Myocyte (in vitro differentiated cells): ENCODE measurements around the gene SLC15A1. TPM values are rescaled to one million over a fixed set of nuclear protein-coding genes. Genes with fewer than 3 reads are reported as not detected.

Source experiments
- DNase-seq: peaks from one replicate; pipeline ENCODE4 v3.0.0-alpha.2; 2012; ENCODE audit warnings: low read depth
- polyA plus RNA-seq: library from polyadenylated mRNA; unstranded; fragments of >200 nt; gene quantifications from one replicate; pipeline ENCODE4 v1.2.1, GENCODE V29; 2012; ENCODE audit warnings: missing spikeins
- total RNA-seq: library from RNA; depleted of rRNA; stranded (reverse); fragments of >200 nt; gene quantifications from 2 replicates; pipeline ENCODE4 v1.2.3, GENCODE V29; 2014

The SLC15A1 gene, protein sequence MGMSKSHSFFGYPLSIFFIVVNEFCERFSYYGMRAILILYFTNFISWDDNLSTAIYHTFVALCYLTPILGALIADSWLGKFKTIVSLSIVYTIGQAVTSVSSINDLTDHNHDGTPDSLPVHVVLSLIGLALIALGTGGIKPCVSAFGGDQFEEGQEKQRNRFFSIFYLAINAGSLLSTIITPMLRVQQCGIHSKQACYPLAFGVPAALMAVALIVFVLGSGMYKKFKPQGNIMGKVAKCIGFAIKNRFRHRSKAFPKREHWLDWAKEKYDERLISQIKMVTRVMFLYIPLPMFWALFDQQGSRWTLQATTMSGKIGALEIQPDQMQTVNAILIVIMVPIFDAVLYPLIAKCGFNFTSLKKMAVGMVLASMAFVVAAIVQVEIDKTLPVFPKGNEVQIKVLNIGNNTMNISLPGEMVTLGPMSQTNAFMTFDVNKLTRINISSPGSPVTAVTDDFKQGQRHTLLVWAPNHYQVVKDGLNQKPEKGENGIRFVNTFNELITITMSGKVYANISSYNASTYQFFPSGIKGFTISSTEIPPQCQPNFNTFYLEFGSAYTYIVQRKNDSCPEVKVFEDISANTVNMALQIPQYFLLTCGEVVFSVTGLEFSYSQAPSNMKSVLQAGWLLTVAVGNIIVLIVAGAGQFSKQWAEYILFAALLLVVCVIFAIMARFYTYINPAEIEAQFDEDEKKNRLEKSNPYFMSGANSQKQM
- total RNA-seq, result not detected in 2 replicates
- polyA plus RNA-seq, result not detected

GRCh38 chr13:98752467-98753290 lies at the start of gene SLC15A1:
TSS of gene SLC15A1 (minus strand) at chr13:98752672. CDS start at chr13:98752598, 74 bp downstream.
- no peak for DNase-seq

- peak; percentile 34 for DNase-seq
Measured at GRCh38 chr13:98801626-98802418, 49.4 kb upstream of the SLC15A1 start.

DNA sequence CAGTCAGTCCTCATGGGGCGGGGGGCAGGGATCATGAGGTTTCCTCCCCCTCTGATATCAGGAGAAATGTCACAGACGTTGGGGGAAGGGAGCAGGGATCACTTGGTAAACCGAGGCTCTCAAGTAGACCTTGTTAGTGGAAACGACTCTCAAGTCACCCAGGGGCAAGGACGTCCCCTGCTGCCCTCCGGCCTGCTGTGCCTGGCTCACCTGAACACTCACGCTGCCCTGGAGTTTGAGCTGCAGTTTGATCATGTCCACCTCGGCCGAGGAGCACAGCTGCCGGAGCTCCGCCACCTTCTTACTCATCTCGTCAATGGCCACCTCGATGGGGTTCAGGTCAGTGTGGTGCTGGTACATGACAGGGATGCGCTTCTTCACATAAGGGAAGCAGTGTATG lies 47.6 kb upstream of the SLC15A1 start:
- DNase-seq, result no peak

DNA sequence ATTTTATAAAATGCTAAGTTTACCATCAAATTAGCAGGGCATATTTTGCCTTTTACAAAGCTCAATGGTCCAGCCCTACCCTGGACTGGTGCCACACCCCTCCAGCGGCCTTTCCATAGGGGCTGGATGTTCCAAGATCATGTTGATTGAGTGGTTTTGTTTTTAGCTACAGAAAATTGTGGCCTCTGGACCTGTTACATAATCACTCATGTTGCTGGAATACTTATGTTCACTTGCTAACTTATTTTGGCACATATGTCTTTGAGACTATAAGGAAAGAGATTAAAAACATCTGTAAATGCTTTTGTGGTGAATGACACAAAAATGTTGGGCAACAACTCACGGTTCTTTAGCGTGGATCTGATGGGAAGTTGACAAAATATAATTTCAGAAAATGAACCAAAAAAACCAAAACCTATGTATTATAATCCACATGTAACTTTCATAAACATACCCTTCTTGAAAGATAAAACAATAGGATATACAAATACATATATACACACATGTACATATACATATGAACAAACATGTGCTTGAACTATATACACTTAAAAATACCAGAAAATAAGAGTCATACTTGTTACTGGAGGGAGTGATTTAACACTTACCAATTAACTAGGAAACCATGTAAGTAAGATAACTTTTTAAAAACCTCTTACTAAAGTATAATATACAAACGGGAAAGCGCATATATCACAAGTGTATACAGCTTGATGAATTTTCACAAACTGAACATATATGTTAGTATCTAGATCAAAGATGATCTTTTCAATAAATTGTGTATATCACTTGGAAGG lies 46.6 kb upstream of the SLC15A1 start:
- no peak for DNase-seq

DNA sequence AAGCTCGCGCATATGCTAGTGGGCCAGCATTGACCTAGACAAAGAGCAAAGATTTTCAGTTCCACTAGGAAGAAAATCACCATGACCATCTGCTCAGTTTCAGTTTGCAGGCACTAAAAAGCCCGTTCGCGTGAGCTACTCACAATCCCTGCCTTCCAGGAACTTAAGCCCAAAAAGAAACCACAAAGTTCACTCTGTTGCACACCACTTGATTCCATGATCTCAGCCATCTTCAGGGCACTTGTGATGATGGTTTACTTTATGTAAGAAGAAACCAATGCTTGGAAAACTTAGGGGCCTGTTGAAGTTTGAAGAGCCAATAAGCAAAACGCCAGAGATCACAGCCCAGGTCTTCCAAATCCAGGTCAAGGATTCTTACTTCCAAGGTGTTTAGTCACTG lies 45.0 kb upstream of the SLC15A1 start:
- DNase-seq, result no peak

GRCh38 chr13:98796798-98797197 lies 44.3 kb upstream of the SLC15A1 start:
- no peak for DNase-seq

- no peak for DNase-seq
Measured at GRCh38 chr13:98796191-98796590, 43.7 kb upstream of the SLC15A1 start.

DNA sequence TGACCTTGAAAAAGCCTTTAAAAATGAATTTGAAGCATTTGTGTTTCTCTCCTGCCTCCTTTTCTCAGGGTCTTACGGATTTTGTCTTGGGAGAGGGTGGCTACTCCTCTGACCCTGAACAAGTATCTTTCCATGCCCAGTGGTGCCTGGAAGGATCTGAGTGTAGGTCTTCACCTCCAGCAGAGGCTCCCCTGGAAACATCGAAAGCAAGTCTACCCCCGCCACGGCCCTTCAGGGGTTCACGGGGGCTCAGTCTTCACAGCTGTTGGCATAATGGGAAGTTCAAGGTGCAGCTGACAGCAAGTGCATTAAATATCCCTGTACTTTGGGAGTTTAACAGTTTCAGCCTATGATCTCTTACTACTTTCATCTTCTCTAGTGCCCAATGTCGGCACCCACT lies 42.7 kb upstream of the SLC15A1 start:
- DNase-seq, result no peak

GRCh38 chr13:98794498-98794897 lies 42.0 kb upstream of the SLC15A1 start:
- no peak for DNase-seq

DNA sequence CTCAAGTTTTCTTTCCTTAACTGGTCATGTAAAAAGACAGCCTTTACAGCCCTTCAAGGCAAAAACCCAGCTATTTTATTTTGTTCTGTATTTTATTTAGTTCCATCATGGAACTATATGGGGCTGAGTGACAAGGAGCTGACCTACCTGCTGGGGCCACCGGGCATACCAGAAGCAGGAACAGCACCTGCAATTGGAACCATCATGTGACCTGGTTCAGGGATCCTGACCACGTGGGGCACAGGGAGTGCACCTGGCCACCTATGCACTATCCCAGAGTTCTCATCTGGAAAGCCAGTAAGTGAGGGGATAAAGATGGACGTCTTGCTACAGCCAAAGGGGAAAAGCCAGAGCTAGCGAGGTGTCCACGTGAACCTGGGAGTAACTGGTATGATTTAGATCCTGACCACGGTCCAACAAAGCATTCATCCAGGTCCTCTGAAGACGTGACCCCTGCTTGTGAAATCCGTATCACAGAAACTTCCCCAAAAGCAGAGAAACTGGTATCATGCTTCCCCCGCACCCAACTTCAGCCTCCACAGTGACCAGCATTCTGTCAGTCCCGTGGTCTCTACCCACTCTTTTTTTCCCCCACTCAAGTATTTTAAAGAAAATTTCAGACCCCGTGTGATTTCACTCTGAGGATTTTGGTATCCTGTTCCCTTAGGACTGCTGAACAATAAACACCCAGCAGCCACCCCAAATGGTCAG lies 40.5 kb upstream of the SLC15A1 start:
- no peak for DNase-seq

GRCh38 chr13:98792321-98792720 lies 39.8 kb upstream of the SLC15A1 start:
- DNase-seq, result no peak

GRCh38 chr13:98791611-98792010 lies 39.1 kb upstream of the SLC15A1 start:
- DNase-seq, result no peak

DNA sequence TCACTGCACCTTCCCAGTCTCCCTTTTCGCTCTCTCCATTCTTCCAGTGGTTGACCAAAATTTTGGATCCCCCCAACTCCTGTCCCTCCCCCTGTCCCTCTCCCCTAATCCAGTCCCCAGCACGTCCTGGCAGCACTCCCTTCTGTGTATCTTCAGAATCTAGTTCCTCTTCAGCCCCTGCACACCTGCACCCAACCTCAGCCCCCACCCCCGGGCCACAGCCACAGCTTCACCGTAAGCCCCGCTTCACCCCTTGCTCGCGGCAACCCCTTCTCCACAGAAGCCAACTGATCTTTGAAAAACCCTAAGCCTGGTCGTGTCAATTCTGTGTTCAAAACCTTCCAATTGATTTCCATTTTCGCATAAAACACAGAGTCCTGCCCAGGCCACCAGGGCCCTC lies 35.5 kb upstream of the SLC15A1 start:
- DNase-seq, result no peak

GRCh38 chr13:98787173-98787572 lies 34.7 kb upstream of the SLC15A1 start:
- no peak for DNase-seq

DNA sequence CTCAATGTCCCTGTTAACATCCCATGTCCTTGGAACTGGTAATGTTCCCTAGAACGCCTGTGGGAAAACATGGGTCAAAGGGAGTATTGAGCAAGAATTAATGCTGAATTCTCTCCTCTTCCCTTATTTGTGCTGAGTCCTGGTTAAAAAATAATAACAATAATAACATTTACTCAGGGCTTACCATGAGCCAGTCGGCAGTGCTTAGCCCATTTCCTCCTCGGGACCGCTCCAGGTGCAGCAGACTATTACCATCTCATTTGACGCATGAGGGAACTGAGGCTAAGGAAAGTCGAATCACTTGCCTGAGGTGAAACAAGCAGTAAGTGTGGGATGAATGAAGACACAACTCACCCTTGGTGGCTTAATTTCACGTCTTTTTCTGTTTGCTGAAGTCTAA lies 33.6 kb upstream of the SLC15A1 start:
- DNase-seq, result no peak

GRCh38 chr13:98785405-98785804 lies 32.9 kb upstream of the SLC15A1 start:
- no peak for DNase-seq

DNA sequence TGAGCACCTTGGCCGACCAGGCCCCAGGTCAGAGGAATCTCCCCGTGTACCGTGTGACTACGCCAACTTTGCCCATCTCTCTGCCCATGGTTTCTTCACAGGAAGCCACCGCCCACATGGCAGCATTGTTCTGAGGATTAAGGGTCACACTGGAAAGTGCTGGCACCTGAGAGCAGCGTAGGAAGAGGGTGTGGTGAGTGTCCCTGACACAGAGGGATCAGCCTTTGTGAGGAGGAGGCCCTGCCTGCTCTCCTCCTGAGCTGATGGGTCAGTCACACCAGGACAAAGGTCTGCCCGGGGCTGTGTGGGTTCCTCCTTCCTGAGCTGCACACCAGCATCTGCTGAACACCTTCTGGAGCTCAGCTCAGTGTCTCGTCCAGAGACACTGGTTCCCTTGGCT lies 32.2 kb upstream of the SLC15A1 start:
- no peak for DNase-seq

- DNase-seq, result no peak
Measured at GRCh38 chr13:98783856-98784478, 31.5 kb upstream of the SLC15A1 start.

DNA sequence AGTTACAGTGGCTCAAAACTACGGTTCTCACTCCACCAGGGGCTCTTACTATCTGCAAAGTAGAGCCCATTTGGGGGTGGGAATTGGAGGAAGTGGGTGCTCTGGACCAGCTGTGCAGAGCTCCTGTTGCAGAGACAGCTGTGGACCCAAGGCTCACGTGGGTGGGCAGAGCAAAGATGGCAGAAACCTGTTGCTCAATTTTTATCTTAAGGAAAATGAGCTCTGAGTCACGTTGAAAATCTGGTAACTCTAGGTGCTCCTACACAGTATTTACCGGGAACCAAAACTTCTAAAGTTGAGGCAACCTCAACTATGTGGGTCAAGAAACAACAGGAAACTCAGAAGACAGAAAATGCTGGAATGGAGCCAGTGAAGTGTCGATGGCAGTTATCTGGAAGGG lies 30.2 kb upstream of the SLC15A1 start:
- no peak for DNase-seq
